Aorta (tissue), 5 donors: Measurements from ENCODE around the gene DTD1. TPM values are rescaled to one million over a fixed set of nuclear protein-coding genes. Genes with fewer than 3 reads are reported as not detected.

Experiments used
- ATAC-seq: fragments of 200-7000 bp; cut with Tn5 transposase; one replicate; pipeline ENCODE4 v1.9.1; 2022; ENCODE audit warnings: moderate library complexity; ENCODE audit not compliant: low FRiP score
- DNase-seq, 2 donors: peaks; one replicate each; pipeline ENCODE4 v3.0.0-alpha.2; 2020
- H3K27ac ChIP-seq, 2 donors: one replicate each; pipeline ENCODE4 v1.5.1; 2013; ENCODE audit warnings: low read length in 2 of 2, mild to moderate bottlenecking in 2 of 2, moderate library complexity in 2 of 2, control low read depth in 1 of 2, inconsistent platforms in 1 of 2, low read depth in 1 of 2
- H3K27me3 ChIP-seq, 2 donors: one replicate each; pipeline ENCODE4 v1.6.1; 2013; ENCODE audit warnings: control low read depth in 1 of 2, low read length in 1 of 2, mild to moderate bottlenecking in 1 of 2, moderate library complexity in 1 of 2; ENCODE audit not compliant: insufficient read depth in 2 of 2, control insufficient read depth in 1 of 2
- H3K36me3 ChIP-seq, 2 donors: one replicate each; pipeline ENCODE4 v1.6.1; 2013; ENCODE audit warnings: control low read depth in 1 of 2, low read length in 1 of 2, mild to moderate bottlenecking in 1 of 2; ENCODE audit not compliant: insufficient read depth in 2 of 2, control insufficient read depth in 1 of 2
- H3K4me1 ChIP-seq, 2 donors: one replicate each; pipeline ENCODE4 v1.6.1; 2013; ENCODE audit warnings: low read length in 2 of 2, control low read depth in 1 of 2, mild to moderate bottlenecking in 1 of 2, moderate library complexity in 1 of 2; ENCODE audit not compliant: insufficient read depth in 2 of 2, control insufficient read depth in 1 of 2
- H3K4me3 ChIP-seq, 2 donors: one replicate each; pipeline ENCODE4 v1.5.1; 2013; ENCODE audit warnings: low read length in 2 of 2, control low read depth in 1 of 2, mild to moderate bottlenecking in 1 of 2
- H3K9me3 ChIP-seq: one replicate; pipeline ENCODE4 v1.6.1; 2013; ENCODE audit warnings: mild to moderate bottlenecking, low read length; ENCODE audit not compliant: control insufficient read depth
- WGBS, 2 donors: extraction: QIAGEN DNeasy Blood & Tissue Kit; methylation state at CpG; one replicate each; pipeline ENCODE4 v1.1.7; 2013; 5-methylcytosine and 5-hydroxymethylcytosine counted together
- intact Hi-C, 2 donors: fragments of 100-400 bp; cut with DNase I; formaldehyde crosslinking; loops; one replicate each; pipeline versions ENCODE4 v1.14.2 to v1.15.0; 2022
- polyA plus RNA-seq, 2 donors: library from polyadenylated mRNA; stranded (reverse); fragments of 200-250 nt; gene quantifications; one replicate each; pipeline ENCODE4 v1.2.3, GENCODE V29; 2013
- total RNA-seq, 2 donors: library from RNA; stranded (reverse); fragmentation: NEBNext Ultra II Directional; extraction: Animal tissue kit (Norgen Biotek cat#: 25700); gene quantifications; one replicate each; pipeline ENCODE4 v1.2.1, GENCODE V29; 2021
- donor health status: healthy with polysubstance abuse.
- donor health status: Bipolar disorder and iron deficiency.
- donor health status: DM: no; HTN: no; CAD: no.
- donor health status: DM: no; HTN: no; CAD: no.
- donor health status: DM: yes; HTN: yes; CAD: no.

The DTD1 gene
- total and polyA plus RNA-seq, 4 donors = 17.8 to 20.2 (median 19.8) TPM

- H3K9me3 ChIP-seq = no peaks in the 10 kb centered on the region
- no peaks in the 10 kb centered on the region for H3K27me3 ChIP-seq
- no peak overlapping the region for H3K27ac ChIP-seq
- peaks cover 0 to 2% of the 10 kb centered on the region in 2 donors for H3K4me1 ChIP-seq
- intact Hi-C loops = loop anchor here (5.0 to 10.0 kb wide), 4 partner anchors 155 to 1025 kb away; no protein-coding TSS in a partner anchor
- WGBS, 2 donors = 30 to 36% methylated on average over 9 of the region's 9 CpGs
- no peaks in the 10 kb centered on the region for H3K36me3 ChIP-seq
- H3K4me3 ChIP-seq = no peak overlapping the region
- ATAC-seq (no peak), DNase-seq (no peak)
These were observed 51.7 kb downstream of the DTD1 start for GRCh38 chr20:18639501-18639979.

GRCh38 chr20:18645196-18645745 lies 57.4 kb downstream of the DTD1 start:
- intact Hi-C loops = no loop called here
- no peak for ATAC-seq
- whole genome bisulfite sequencing, 2 donors = 92% methylated on average over 3 of the region's 3 CpGs

GRCh38 chr20:18645851-18646250 lies 58.0 kb downstream of the DTD1 start:
- DNase-seq = no peak
- 53 to 58% methylated on average over 6 of the region's 6 CpGs for WGBS, 2 donors
- Histone ChIP-seq H3K4me1 (no peaks in the 10 kb centered on the region), H3K27ac (no peak overlapping the region), H3K36me3 (no peaks in the 10 kb centered on the region), H3K9me3 (no peaks in the 10 kb centered on the region), H3K27me3 (no peaks in the 10 kb centered on the region), H3K4me3 (no peak overlapping the region)
- intact Hi-C loops = no loop called here
- no peak for ATAC-seq

More at GRCh38 chr20:18645196-18645745, 57.4 kb downstream of the DTD1 start:
- H3K27me3 ChIP-seq = no peaks in the 10 kb centered on the region
- DNase-seq = no peak
- H3K27ac ChIP-seq = no peak overlapping the region
- H3K4me3 ChIP-seq = no peak overlapping the region
- no peaks in the 10 kb centered on the region for H3K9me3 ChIP-seq
- H3K36me3 ChIP-seq = no peaks in the 10 kb centered on the region
- no peaks in the 10 kb centered on the region for H3K4me1 ChIP-seq

- no peak overlapping the region for H3K4me3 ChIP-seq
- H3K9me3 ChIP-seq = no peaks in the 10 kb centered on the region
- no peaks in the 10 kb centered on the region for H3K4me1 ChIP-seq
- WGBS, 2 donors = 49 to 90% methylated on average over 1 to 2 of the region's 2 CpGs
- no peaks in the 10 kb centered on the region for H3K36me3 ChIP-seq
- DNase-seq = no peak
- H3K27me3 ChIP-seq = no peaks in the 10 kb centered on the region
- intact Hi-C loops = no loop called here
- no peak overlapping the region for H3K27ac ChIP-seq
- no peak for ATAC-seq
These were observed 59.9 kb downstream of the DTD1 start for GRCh38 chr20:18647777-18648176.

GRCh38 chr20:18650224-18650623 lies 62.4 kb downstream of the DTD1 start:
- Histone ChIP-seq H3K4me3 (no peak overlapping the region), H3K36me3 (no peaks in the 10 kb centered on the region), H3K4me1 (no peaks in the 10 kb centered on the region), H3K27me3 (no peaks in the 10 kb centered on the region), H3K9me3 (no peaks in the 10 kb centered on the region), H3K27ac (no peak overlapping the region)
- intact Hi-C loops = no loop called here
- 92 to 94% methylated on average over 5 of the region's 5 CpGs for WGBS, 2 donors
- no peak for ATAC-seq
- DNase-seq = no peak

- Histone ChIP-seq H3K36me3 (peaks cover 0 to 2% of the 10 kb centered on the region in 2 donors), H3K27me3 (no peaks in the 10 kb centered on the region), H3K9me3 (no peaks in the 10 kb centered on the region), H3K27ac (no peak overlapping the region), H3K4me3 (no peak overlapping the region), H3K4me1 (no peaks in the 10 kb centered on the region)
- DNase-seq = no peak
- intact Hi-C loops = no loop called here
- no peak for ATAC-seq
- WGBS, 2 donors = 26 to 49% methylated on average over 1 of the region's 1 CpG
These were observed 66.0 kb downstream of the DTD1 start for GRCh38 chr20:18653736-18654447.

GRCh38 chr20:18654448-18654773 lies 66.6 kb downstream of the DTD1 start:
- Histone ChIP-seq H3K4me1 (no peaks in the 10 kb centered on the region), H3K4me3 (no peak overlapping the region), H3K27ac (no peak overlapping the region), H3K27me3 (no peaks in the 10 kb centered on the region), H3K36me3 (peaks cover 0 to 2% of the 10 kb centered on the region in 2 donors), H3K9me3 (no peaks in the 10 kb centered on the region)
- DNase-seq (no peak), ATAC-seq (no peak)
- intact Hi-C loops = no loop called here
- 71 to 78% methylated on average over 1 of the region's 1 CpG for WGBS, 2 donors

GRCh38 chr20:18657575-18657974 lies 69.7 kb downstream of the DTD1 start:
- Histone ChIP-seq H3K4me1 (no peaks in the 10 kb centered on the region), H3K9me3 (no peaks in the 10 kb centered on the region), H3K27me3 (no peaks in the 10 kb centered on the region), H3K36me3 (peaks cover 0 to 2% of the 10 kb centered on the region in 2 donors), H3K27ac (no peak overlapping the region), H3K4me3 (no peak overlapping the region)
- intact Hi-C loops = no loop called here
- no peak for DNase-seq
- no peak for ATAC-seq
- 66 to 71% methylated on average over 4 of the region's 4 CpGs for WGBS, 2 donors
